DOHH2 (cell line): ENCODE data around the gene PCDH9.

Source experiments
- CTCF ChIP-seq: fragments of 200-600 bp; sonication (generic); IDR thresholded peaks from one replicate; pipeline ENCODE4 v1.5.1; 2014; ENCODE audit warnings: antibody characterized with exemption, mild to moderate bottlenecking, low read depth, low read length; ENCODE audit not compliant: poor library complexity, severe bottlenecking
- EZH2phosphoT487 ChIP-seq: fragments of 200-600 bp; sonication (generic); IDR thresholded peaks from 2 replicates; pipeline ENCODE4 v1.6.1; 2017; ENCODE audit warnings: borderline replicate concordance, mild to moderate bottlenecking, antibody characterized with exemption, low read length, moderate library complexity, mixed read lengths

GRCh38 chr13:66689628-66690027 is 540.5 kb downstream of the PCDH9 start:
- no peak for TF ChIP-seq CTCF
- no peak for TF ChIP-seq EZH2phosphoT487
